Loucy (cell line): ENCODE data around the gene EML1.

Experiments used
- CTCF ChIP-seq: fragments of 200-600 bp; sonication (generic); conservative IDR thresholded peaks from 2 replicates; pipeline ENCODE4 v1.5.1; 2014; ENCODE audit warnings: mild to moderate bottlenecking, antibody characterized with exemption, low read length
- EZH2phosphoT487 ChIP-seq: fragments of 200-600 bp; IDR thresholded peaks from 2 replicates; pipeline ENCODE4 v1.6.1; 2018; ENCODE audit warnings: antibody characterized with exemption, mild to moderate bottlenecking, moderate library complexity, borderline replicate concordance

DNA sequence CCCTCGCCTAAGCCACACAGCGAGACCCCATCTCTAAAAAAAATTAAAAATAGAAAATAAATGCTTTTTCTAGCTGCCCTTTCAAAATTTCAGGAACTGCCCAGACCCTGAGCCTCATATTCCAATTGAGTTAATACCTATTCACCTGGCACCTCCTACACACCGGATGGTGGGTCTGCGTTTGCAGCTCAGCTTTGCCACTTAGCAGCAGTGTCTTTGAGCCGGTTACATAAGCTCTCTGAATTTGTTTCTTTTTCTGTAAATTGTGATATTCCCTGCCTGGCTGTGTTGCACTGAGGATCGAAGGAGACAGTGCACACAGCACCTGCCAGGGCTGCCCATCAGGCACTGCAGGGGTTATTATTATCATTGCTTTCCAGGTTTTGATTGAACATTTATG lies 125.6 kb downstream of the EML1 start:
- no peak for TF ChIP-seq CTCF
- TF ChIP-seq EZH2phosphoT487 = no peak
